HL-60 (cell line): ENCODE measurements around the gene NUMB.
"Not testable (repeated sequence)": the region's sequence is repeated elsewhere in the genome, so short reads cannot be mapped to it uniquely, and the experiment has no call there.

Experiments used
- DNase-seq, 2 experiments: peaks; one replicate each; pipeline ENCODE4 v3.0.0-alpha.2; 2010 to 2020; ENCODE audit warnings: low read depth in 1 of 2, low spot score in 1 of 2
- H3K27ac ChIP-seq: fragments of 250-450 bp; sonication (Bioruptor Pico); replicated peaks from 2 replicates; pipeline ENCODE4 v1.5.1; 2020; ENCODE audit warnings: mild to moderate bottlenecking, moderate library complexity
- H3K27me3 ChIP-seq: fragments of 250-450 bp; sonication (Bioruptor Pico); 2 replicates; pipeline ENCODE4 v1.5.1; 2021; ENCODE audit warnings: mild to moderate bottlenecking, moderate library complexity; ENCODE audit not compliant: insufficient read depth, poor library complexity, severe bottlenecking
- H3K4me3 ChIP-seq: replicated peaks from 2 replicates; pipeline ENCODE4 v1.5.1; 2011; ENCODE audit warnings: mild to moderate bottlenecking, control low read depth, low read length; ENCODE audit not compliant: insufficient read depth
- GABPA ChIP-seq: IDR thresholded peaks from 2 replicates; pipeline ENCODE4 v1.6.1; 2012; ENCODE audit warnings: low read depth
- POLR2AphosphoS5 ChIP-seq: IDR thresholded peaks from 2 replicates; pipeline ENCODE4 v1.6.1; 2012; ENCODE audit warnings: low read depth
- SPI1 ChIP-seq: IDR thresholded peaks from 2 replicates; pipeline ENCODE4 v1.6.1; 2012; ENCODE audit warnings: low read depth, mild to moderate bottlenecking, borderline replicate concordance
- TF ChIP-seq, protein P1 (sequence below): IDR thresholded peaks from 2 replicates; pipeline ENCODE4 v1.6.1; 2012; ENCODE audit warnings: low read depth; ENCODE audit not compliant: insufficient replicate concordance
- TF ChIP-seq, protein P2 (sequence below): IDR thresholded peaks from one replicate; pipeline ENCODE4 v1.5.1; 2011; ENCODE audit warnings: low read length, control low read depth, inconsistent platforms; ENCODE audit not compliant: insufficient read depth

The NUMB gene

GRCh38 chr14:73392329-73393257, 65.8 kb downstream of the NUMB start:
- no peaks in the 10 kb centered on the region for H3K27me3 ChIP-seq
- no peak overlapping the region for H3K27ac ChIP-seq
- no peak overlapping the region for H3K4me3 ChIP-seq
- no peak for TF ChIP-seq SPI1
- no peak for TF ChIP-seq POLR2AphosphoS5
- TF ChIP-seq, protein P1, sequence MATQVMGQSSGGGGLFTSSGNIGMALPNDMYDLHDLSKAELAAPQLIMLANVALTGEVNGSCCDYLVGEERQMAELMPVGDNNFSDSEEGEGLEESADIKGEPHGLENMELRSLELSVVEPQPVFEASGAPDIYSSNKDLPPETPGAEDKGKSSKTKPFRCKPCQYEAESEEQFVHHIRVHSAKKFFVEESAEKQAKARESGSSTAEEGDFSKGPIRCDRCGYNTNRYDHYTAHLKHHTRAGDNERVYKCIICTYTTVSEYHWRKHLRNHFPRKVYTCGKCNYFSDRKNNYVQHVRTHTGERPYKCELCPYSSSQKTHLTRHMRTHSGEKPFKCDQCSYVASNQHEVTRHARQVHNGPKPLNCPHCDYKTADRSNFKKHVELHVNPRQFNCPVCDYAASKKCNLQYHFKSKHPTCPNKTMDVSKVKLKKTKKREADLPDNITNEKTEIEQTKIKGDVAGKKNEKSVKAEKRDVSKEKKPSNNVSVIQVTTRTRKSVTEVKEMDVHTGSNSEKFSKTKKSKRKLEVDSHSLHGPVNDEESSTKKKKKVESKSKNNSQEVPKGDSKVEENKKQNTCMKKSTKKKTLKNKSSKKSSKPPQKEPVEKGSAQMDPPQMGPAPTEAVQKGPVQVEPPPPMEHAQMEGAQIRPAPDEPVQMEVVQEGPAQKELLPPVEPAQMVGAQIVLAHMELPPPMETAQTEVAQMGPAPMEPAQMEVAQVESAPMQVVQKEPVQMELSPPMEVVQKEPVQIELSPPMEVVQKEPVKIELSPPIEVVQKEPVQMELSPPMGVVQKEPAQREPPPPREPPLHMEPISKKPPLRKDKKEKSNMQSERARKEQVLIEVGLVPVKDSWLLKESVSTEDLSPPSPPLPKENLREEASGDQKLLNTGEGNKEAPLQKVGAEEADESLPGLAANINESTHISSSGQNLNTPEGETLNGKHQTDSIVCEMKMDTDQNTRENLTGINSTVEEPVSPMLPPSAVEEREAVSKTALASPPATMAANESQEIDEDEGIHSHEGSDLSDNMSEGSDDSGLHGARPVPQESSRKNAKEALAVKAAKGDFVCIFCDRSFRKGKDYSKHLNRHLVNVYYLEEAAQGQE: no peak
- no peak for TF ChIP-seq GABPA
- TF ChIP-seq, protein P2, sequence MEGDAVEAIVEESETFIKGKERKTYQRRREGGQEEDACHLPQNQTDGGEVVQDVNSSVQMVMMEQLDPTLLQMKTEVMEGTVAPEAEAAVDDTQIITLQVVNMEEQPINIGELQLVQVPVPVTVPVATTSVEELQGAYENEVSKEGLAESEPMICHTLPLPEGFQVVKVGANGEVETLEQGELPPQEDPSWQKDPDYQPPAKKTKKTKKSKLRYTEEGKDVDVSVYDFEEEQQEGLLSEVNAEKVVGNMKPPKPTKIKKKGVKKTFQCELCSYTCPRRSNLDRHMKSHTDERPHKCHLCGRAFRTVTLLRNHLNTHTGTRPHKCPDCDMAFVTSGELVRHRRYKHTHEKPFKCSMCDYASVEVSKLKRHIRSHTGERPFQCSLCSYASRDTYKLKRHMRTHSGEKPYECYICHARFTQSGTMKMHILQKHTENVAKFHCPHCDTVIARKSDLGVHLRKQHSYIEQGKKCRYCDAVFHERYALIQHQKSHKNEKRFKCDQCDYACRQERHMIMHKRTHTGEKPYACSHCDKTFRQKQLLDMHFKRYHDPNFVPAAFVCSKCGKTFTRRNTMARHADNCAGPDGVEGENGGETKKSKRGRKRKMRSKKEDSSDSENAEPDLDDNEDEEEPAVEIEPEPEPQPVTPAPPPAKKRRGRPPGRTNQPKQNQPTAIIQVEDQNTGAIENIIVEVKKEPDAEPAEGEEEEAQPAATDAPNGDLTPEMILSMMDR: no peak
- no peak for DNase-seq

GRCh38 chr14:73387860-73388259, 70.5 kb downstream of the NUMB start:
- not testable (repeated sequence) for H3K27ac ChIP-seq, H3K27me3 ChIP-seq, H3K4me3 ChIP-seq, DNase-seq

DNA sequence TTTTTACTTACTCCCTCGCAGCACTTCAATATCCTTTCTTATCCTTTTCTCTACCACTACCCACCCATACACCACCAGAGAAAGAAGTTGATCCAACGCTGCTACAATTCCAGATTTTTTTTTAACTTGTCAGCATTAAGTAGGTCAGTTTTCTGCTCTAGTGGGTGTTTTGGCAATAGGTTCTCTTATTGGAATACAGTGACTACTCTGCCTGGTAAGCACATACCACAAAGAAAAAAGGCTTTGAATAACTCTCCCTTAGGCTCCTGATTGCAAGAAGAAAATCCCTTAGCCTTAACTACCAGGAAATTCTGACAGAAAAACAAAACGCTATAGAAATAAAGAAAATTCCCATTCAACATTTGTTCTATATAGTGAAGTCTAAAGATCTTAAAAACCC, 72.0 kb downstream of the NUMB start:
- Histone ChIP-seq H3K4me3 (no peak overlapping the region), H3K27me3 (no peaks in the 10 kb centered on the region), H3K27ac (no peak overlapping the region)
- TF ChIP-seq, protein P2: no peak
- TF ChIP-seq, protein P1: no peak
- TF ChIP-seq SPI1 (no peak), GABPA (no peak), POLR2AphosphoS5 (no peak)
- DNase-seq: no peak

GRCh38 chr14:73385021-73385420, 73.3 kb downstream of the NUMB start:
- not testable (repeated sequence) for H3K27ac ChIP-seq, DNase-seq, H3K4me3 ChIP-seq, H3K27me3 ChIP-seq

DNA sequence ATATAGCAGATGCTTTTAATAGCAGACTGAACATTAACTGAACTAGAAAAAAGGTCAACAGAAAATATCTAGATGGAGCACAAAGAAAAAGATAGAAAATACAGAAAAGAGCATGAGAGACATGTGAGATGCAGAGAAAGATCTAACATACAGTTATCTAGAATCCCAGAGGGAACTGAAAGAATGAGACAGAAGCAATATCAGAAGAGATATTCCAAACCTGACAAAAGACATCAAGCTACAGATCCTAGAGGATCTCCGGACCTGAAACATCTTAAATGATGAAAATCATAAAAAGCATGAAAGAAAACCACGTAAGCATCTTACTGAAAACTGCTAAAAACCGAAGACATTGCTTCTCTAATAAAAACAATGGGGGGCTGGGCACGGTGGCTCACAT, 75.0 kb downstream of the NUMB start:
- no peak for DNase-seq
- H3K27ac ChIP-seq: no peak overlapping the region
- no peaks in the 10 kb centered on the region for H3K27me3 ChIP-seq
- TF ChIP-seq, protein P2: no peak
- TF ChIP-seq GABPA: no peak
- no peak for TF ChIP-seq POLR2AphosphoS5
- TF ChIP-seq, protein P1: no peak
- no peak for TF ChIP-seq SPI1
- H3K4me3 ChIP-seq: no peak overlapping the region
